ENCODE measurements around the gene BLMH. TPM values are rescaled to one million over a fixed set of nuclear protein-coding genes. Genes with fewer than 3 reads are reported as not detected.

The BLMH gene
- 10 to 100 TPM; 24.3 to 51.0 TPM for total RNA-seq

- Mint-ChIP-seq H3K36me3 (ENCODE audit: low read depth) (peaks cover 35% of the 10 kb centered on the region), H3K4me3 (no peak within 1 kb of the TSS)
- peak; percentile 74 for ATAC-seq (replicated peaks)
These were observed at the start of gene BLMH for GRCh38 chr17:30291543-30292285. Gene BLMH (minus strand): TSS chr17:30291944. CDS start chr17:30291819, 125 bp downstream.

GRCh38 chr17:30340801-30341356 lies 49.1 kb upstream of the BLMH start:
- Mint-ChIP-seq H3K36me3 (ENCODE audit: low read depth) (no peaks in the 10 kb centered on the region), H3K9me3 (no peaks in the 10 kb centered on the region), H3K27ac (no peak overlapping the region), H3K4me1 (peaks cover 20% of the 10 kb centered on the region), H3K4me3 (no peak overlapping the region), H3K27me3 (no peaks in the 10 kb centered on the region)
- ATAC-seq (replicated peaks) = no peak

More at GRCh38 chr17:30291543-30292285, at the start of gene BLMH:
- H3K4me1 Mint-ChIP-seq = peaks cover 11% of the 10 kb centered on the region
- H3K27me3 Mint-ChIP-seq = no peaks in the 10 kb centered on the region
- no peaks in the 10 kb centered on the region for H3K9me3 Mint-ChIP-seq
- H3K27ac Mint-ChIP-seq = peak within 1 kb of the TSS; percentile 93

GRCh38 chr17:30339086-30339485 lies 47.3 kb upstream of the BLMH start:
- H3K4me3 Mint-ChIP-seq = no peak overlapping the region
- H3K4me1 Mint-ChIP-seq = peaks cover 16% of the 10 kb centered on the region
- no peak overlapping the region for H3K27ac Mint-ChIP-seq
- H3K27me3 Mint-ChIP-seq = no peaks in the 10 kb centered on the region
- ATAC-seq (replicated peaks) = no peak
- H3K9me3 Mint-ChIP-seq = no peaks in the 10 kb centered on the region
- no peaks in the 10 kb centered on the region for H3K36me3 Mint-ChIP-seq (ENCODE audit: low read depth)

- H3K4me3 Mint-ChIP-seq = no peak overlapping the region
- no peaks in the 10 kb centered on the region for H3K36me3 Mint-ChIP-seq (ENCODE audit: low read depth)
- H3K27me3 Mint-ChIP-seq = no peaks in the 10 kb centered on the region
- H3K9me3 Mint-ChIP-seq = no peaks in the 10 kb centered on the region
- H3K4me1 Mint-ChIP-seq = peaks cover 27% of the 10 kb centered on the region
- H3K27ac Mint-ChIP-seq = no peak overlapping the region
- ATAC-seq (replicated peaks) = no peak
These were observed 45.8 kb upstream of the BLMH start for GRCh38 chr17:30337393-30337999.

GRCh38 chr17:30336369-30337171 lies 44.8 kb upstream of the BLMH start:
- Mint-ChIP-seq H3K9me3 (no peaks in the 10 kb centered on the region), H3K36me3 (ENCODE audit: low read depth) (no peaks in the 10 kb centered on the region), H3K27ac (no peak overlapping the region), H3K4me3 (peak overlapping the region; percentile 20), H3K4me1 (peaks cover 34% of the 10 kb centered on the region), H3K27me3 (no peaks in the 10 kb centered on the region)
- ATAC-seq (replicated peaks) = no peak

- Mint-ChIP-seq H3K36me3 (ENCODE audit: low read depth) (no peaks in the 10 kb centered on the region), H3K4me3 (no peak overlapping the region), H3K4me1 (peaks cover 32% of the 10 kb centered on the region), H3K27ac (no peak overlapping the region), H3K9me3 (no peaks in the 10 kb centered on the region), H3K27me3 (no peaks in the 10 kb centered on the region)
- no peak for ATAC-seq (replicated peaks)
These were observed 42.7 kb upstream of the BLMH start for GRCh38 chr17:30334421-30334820.

- H3K9me3 Mint-ChIP-seq = no peaks in the 10 kb centered on the region
- peaks cover 32% of the 10 kb centered on the region for H3K4me1 Mint-ChIP-seq
- H3K27ac Mint-ChIP-seq = peak within 1 kb of the TSS; percentile 70
- ATAC-seq (replicated peaks) = no peak
- peak within 1 kb of the TSS; percentile 57 for H3K4me3 Mint-ChIP-seq
- H3K36me3 Mint-ChIP-seq (ENCODE audit: low read depth) = no peaks in the 10 kb centered on the region
- no peaks in the 10 kb centered on the region for H3K27me3 Mint-ChIP-seq
These were observed 42.0 kb upstream of the BLMH start, which contains the start of gene TMIGD1 for GRCh38 chr17:30333503-30334360. Gene TMIGD1 (minus strand): TSS chr17:30334057. CDS start chr17:30332133, 1,924 bp downstream.

- no peaks in the 10 kb centered on the region for H3K9me3 Mint-ChIP-seq
- H3K36me3 Mint-ChIP-seq (ENCODE audit: low read depth) = no peaks in the 10 kb centered on the region
- H3K27me3 Mint-ChIP-seq = no peaks in the 10 kb centered on the region
- peak; percentile 90 for ATAC-seq (replicated peaks)
- peak overlapping the region; percentile 57 for H3K4me3 Mint-ChIP-seq
- peak overlapping the region; percentile 70 for H3K27ac Mint-ChIP-seq
- peaks cover 32% of the 10 kb centered on the region for H3K4me1 Mint-ChIP-seq
These were observed 40.4 kb upstream of the BLMH start for GRCh38 chr17:30332057-30332542.

- H3K9me3 Mint-ChIP-seq = no peaks in the 10 kb centered on the region
- no peak overlapping the region for H3K27ac Mint-ChIP-seq
- no peak overlapping the region for H3K4me3 Mint-ChIP-seq
- H3K36me3 Mint-ChIP-seq (ENCODE audit: low read depth) = no peaks in the 10 kb centered on the region
- ATAC-seq (replicated peaks) = no peak
- H3K27me3 Mint-ChIP-seq = no peaks in the 10 kb centered on the region
- peaks cover 27% of the 10 kb centered on the region for H3K4me1 Mint-ChIP-seq
These were observed 35.1 kb upstream of the BLMH start for GRCh38 chr17:30326809-30327208.

GRCh38 chr17:30324723-30325122 lies 33.0 kb upstream of the BLMH start:
- Mint-ChIP-seq H3K4me1 (peaks cover 20% of the 10 kb centered on the region), H3K36me3 (ENCODE audit: low read depth) (no peaks in the 10 kb centered on the region), H3K4me3 (no peak overlapping the region), H3K27ac (no peak overlapping the region), H3K9me3 (no peaks in the 10 kb centered on the region), H3K27me3 (no peaks in the 10 kb centered on the region)
- no peak for ATAC-seq (replicated peaks)

- Mint-ChIP-seq H3K36me3 (ENCODE audit: low read depth) (no peaks in the 10 kb centered on the region), H3K4me1 (peaks cover 24% of the 10 kb centered on the region), H3K27me3 (no peaks in the 10 kb centered on the region), H3K27ac (peak overlapping the region; percentile 26), H3K4me3 (peak overlapping the region; percentile 46), H3K9me3 (no peaks in the 10 kb centered on the region)
- peak; percentile 95 for ATAC-seq (replicated peaks)
These were observed 32.2 kb upstream of the BLMH start for GRCh38 chr17:30323895-30324319.

- Mint-ChIP-seq H3K27me3 (no peaks in the 10 kb centered on the region), H3K27ac (peak overlapping the region; percentile 26), H3K4me1 (peaks cover 24% of the 10 kb centered on the region), H3K36me3 (ENCODE audit: low read depth) (no peaks in the 10 kb centered on the region), H3K9me3 (no peaks in the 10 kb centered on the region), H3K4me3 (peak overlapping the region; percentile 46)
- ATAC-seq (replicated peaks) = no peak
These were observed 31.6 kb upstream of the BLMH start for GRCh38 chr17:30323262-30323894.

- Mint-ChIP-seq H3K4me1 (peaks cover 24% of the 10 kb centered on the region), H3K27me3 (no peaks in the 10 kb centered on the region), H3K9me3 (no peaks in the 10 kb centered on the region), H3K27ac (no peak overlapping the region), H3K4me3 (no peak overlapping the region), H3K36me3 (ENCODE audit: low read depth) (no peaks in the 10 kb centered on the region)
- ATAC-seq (replicated peaks) = no peak
These were observed 29.6 kb upstream of the BLMH start for GRCh38 chr17:30321314-30321713.

Data from activated T-helper 17 cell treated with anti-CD3 and anti-CD28 coated beads, Interleukin-2, amount 50 U/mL, for 72 hours (primary cell).